Prostate gland (tissue), 2 donors: ENCODE measurements around the gene ENPP7.

ENCODE experiments used
- POLR2A ChIP-seq: fragments of 450-650 bp; IDR thresholded peaks from one replicate; pipeline ENCODE4 v1.6.1; 2016; ENCODE audit warnings: antibody characterized with exemption, mild to moderate bottlenecking
- POLR2AphosphoS5 ChIP-seq: sonication (generic); formaldehyde crosslinking; IDR thresholded peaks from one replicate; pipeline ENCODE4 v1.6.1; 2017; ENCODE audit warnings: antibody characterized with exemption
- TF ChIP-seq, protein P1 (sequence below), 4 experiments: fragments of 200-600 bp in 2 of 4; fragments of 450-650 bp in 2 of 4; sonication (generic) in 2 of 4; IDR thresholded peaks; 1 replicate in 3 of 4; 2 replicates in 1 of 4; pipeline ENCODE4 v1.5.1; 2016 to 2019; ENCODE audit warnings: antibody characterized with exemption in 4 of 4, mild to moderate bottlenecking in 2 of 4, moderate library complexity in 2 of 4

DNA sequence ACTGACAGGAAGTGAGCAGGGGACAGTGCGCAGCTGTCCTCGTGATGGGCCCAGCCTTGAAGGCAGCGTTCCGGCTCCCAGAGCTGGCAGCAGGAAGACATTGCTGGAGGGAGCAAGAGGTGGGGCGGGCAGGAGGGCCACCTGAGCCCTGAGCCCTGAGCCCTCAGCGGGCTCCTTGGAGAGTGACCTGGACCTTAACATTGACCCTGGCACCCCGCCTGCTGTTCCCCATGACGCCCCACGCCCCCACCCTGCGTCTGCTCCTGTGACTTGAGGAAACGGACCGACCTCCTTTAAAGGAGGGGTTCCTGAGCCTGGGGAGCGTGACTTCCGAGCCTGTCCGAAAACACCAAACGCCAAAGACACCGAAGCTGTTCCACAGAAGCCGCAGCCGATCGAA, 25.1 kb upstream of the ENPP7 start:
- TF ChIP-seq, protein P1, sequence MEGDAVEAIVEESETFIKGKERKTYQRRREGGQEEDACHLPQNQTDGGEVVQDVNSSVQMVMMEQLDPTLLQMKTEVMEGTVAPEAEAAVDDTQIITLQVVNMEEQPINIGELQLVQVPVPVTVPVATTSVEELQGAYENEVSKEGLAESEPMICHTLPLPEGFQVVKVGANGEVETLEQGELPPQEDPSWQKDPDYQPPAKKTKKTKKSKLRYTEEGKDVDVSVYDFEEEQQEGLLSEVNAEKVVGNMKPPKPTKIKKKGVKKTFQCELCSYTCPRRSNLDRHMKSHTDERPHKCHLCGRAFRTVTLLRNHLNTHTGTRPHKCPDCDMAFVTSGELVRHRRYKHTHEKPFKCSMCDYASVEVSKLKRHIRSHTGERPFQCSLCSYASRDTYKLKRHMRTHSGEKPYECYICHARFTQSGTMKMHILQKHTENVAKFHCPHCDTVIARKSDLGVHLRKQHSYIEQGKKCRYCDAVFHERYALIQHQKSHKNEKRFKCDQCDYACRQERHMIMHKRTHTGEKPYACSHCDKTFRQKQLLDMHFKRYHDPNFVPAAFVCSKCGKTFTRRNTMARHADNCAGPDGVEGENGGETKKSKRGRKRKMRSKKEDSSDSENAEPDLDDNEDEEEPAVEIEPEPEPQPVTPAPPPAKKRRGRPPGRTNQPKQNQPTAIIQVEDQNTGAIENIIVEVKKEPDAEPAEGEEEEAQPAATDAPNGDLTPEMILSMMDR (IDR thresholded peaks at IDR 0.05), result no peak
- TF ChIP-seq POLR2A, result no peak
- TF ChIP-seq POLR2AphosphoS5, result no peak
